ENCODE data around the gene REXO5.

REXO5 gene, protein sequence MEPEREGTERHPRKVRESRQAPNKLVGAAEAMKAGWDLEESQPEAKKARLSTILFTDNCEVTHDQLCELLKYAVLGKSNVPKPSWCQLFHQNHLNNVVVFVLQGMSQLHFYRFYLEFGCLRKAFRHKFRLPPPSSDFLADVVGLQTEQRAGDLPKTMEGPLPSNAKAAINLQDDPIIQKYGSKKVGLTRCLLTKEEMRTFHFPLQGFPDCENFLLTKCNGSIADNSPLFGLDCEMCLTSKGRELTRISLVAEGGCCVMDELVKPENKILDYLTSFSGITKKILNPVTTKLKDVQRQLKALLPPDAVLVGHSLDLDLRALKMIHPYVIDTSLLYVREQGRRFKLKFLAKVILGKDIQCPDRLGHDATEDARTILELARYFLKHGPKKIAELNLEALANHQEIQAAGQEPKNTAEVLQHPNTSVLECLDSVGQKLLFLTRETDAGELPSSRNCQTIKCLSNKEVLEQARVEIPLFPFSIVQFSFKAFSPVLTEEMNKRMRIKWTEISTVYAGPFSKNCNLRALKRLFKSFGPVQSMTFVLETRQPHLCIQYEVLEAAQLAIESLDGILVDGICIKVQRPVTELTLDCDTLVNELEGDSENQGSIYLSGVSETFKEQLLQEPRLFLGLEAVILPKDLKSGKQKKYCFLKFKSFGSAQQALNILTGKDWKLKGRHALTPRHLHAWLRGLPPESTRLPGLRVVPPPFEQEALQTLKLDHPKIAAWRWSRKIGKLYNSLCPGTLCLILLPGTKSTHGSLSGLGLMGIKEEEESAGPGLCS

DNA sequence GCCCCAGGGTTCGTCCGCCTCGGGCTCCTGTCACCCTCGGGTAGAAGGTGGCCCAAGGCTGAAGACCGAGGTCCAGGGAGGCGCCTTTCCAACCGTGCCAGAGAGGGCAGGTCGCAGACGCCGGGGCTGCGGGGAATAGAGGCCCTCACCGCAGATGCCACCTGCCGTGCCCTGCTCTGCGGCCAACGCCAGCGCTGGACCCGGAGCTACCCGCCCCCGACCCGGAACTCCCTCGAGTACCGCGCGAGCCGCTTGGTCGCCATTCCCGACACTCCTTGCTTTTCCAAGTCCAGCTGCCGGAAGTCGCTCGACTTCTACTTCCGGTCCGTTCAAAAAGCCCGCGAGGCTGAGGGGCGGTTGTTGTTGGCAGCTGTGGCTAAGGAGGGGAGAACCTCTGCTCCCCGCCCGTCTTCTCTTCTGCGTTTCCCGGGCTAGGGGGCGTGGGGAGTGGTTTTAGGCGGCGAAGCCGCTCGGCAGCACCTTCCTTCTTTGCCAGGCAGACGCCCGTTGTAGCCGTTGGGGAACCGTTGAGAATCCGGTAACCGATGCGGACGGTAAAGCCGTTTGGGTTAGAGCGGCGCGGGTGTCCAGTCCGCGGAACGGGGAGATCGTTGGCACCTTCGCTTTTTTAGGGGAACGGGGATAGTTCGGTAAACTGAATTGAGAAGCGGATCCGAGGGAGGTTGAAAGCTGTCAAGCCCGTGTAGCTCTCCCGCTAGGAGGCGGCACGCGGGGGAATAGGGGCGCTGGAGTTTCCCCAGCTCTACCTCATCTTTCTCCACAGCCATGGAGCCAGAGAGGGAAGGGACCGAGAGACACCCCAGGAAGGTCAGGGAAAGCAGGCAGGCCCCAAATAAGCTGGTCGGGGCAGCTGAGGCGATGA is at the start of gene REXO5, which contains the start of gene ERI2:
Gene REXO5, plus strand, starts transcription at position 360 of the 883 bp plus-strand sequence. Its CDS starts 427 bp downstream, at position 787.
Gene ERI2, minus strand, starts transcription at position 305 of the 883 bp plus-strand sequence. Its CDS starts 42 bp downstream, at position 263.
- TF ChIP-seq, protein P1, sequence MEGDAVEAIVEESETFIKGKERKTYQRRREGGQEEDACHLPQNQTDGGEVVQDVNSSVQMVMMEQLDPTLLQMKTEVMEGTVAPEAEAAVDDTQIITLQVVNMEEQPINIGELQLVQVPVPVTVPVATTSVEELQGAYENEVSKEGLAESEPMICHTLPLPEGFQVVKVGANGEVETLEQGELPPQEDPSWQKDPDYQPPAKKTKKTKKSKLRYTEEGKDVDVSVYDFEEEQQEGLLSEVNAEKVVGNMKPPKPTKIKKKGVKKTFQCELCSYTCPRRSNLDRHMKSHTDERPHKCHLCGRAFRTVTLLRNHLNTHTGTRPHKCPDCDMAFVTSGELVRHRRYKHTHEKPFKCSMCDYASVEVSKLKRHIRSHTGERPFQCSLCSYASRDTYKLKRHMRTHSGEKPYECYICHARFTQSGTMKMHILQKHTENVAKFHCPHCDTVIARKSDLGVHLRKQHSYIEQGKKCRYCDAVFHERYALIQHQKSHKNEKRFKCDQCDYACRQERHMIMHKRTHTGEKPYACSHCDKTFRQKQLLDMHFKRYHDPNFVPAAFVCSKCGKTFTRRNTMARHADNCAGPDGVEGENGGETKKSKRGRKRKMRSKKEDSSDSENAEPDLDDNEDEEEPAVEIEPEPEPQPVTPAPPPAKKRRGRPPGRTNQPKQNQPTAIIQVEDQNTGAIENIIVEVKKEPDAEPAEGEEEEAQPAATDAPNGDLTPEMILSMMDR (conservative IDR thresholded peaks at IDR 0.05), result peak; percentile 44

DNA sequence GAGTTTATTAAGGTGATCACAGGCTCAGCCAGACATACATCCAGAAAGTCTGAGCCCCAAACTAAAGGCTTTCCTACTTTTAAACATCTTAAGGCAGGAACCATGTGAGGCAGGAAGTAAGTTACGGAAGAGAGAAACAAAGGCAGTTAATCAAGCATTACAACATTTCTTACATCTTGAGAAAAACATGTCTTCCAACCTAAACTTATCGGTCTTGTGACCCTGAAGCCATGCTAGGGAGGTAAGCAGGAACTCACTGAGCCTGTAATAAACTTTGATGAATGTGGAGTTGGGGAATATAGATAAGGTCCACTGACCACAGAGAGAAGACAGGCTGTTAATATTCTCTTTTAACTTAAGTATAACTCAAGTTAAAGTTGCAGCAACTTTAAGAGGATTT is 46.0 kb upstream of the REXO5 start:
- TF ChIP-seq, protein P1 (conservative IDR thresholded peaks at IDR 0.05), result no peak
- H3K27ac ChIP-seq, result no peak overlapping the region

More for the DNA sequence above, at the start of gene REXO5, which contains the start of gene ERI2:
- H3K27ac ChIP-seq, result peak within 1 kb of the TSS; percentile 79

DNA sequence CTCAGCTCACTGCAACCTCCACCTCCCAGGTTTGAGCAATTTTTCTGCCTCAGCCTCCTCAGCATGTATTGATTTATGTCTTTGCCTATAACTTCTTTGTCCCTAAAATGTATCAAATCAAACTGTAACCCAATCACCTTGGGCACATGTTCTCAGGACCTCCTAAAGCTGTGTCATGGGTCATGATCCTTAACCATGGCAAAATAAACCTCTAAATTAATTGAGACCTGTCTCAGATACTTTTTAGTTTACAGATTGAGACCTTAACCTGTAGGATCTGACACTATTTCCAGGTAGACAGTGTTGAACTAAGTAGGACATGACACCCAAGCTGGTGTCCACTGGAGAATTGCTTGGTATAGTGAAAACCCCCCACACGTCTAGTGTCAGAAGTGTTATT is 45.2 kb upstream of the REXO5 start:
- no peak overlapping the region for H3K27ac ChIP-seq
- TF ChIP-seq, protein P1 (conservative IDR thresholded peaks at IDR 0.05), result no peak

DNA sequence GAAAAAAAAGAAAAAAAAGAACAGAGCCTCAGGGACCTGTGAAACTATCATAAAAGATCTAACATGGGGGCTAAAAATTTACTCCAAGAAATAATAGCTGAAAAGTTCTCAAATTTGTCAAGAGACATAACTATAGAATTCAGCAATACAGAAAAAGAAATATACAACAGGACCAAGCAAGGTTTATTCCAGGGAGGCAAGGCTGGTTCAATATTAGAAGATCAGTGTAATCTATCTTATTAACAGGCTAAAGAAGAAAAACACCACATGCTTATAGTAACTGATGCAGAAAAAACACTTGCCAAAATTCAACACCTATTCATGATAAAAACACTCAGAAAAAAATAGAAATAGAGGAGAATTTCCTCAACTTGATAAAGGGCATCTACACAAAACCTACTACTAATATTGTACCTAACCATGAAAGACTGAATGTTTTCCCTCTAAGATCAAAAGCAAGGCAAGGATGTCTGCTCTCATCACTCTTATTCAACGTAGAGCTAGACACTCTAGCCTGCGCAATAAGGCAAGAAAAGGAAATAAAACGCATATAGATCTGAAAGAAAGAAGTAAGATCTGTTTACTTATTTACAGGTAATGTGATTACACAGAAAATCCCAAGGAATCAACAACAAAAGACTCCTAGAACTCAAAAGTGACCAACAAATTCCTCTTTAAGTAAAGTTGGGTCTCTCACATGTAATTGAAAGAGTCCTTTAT is 43.8 kb upstream of the REXO5 start:
- TF ChIP-seq, protein P1 (conservative IDR thresholded peaks at IDR 0.05), result no peak
- peak overlapping the region; percentile 85 for H3K27ac ChIP-seq

DNA sequence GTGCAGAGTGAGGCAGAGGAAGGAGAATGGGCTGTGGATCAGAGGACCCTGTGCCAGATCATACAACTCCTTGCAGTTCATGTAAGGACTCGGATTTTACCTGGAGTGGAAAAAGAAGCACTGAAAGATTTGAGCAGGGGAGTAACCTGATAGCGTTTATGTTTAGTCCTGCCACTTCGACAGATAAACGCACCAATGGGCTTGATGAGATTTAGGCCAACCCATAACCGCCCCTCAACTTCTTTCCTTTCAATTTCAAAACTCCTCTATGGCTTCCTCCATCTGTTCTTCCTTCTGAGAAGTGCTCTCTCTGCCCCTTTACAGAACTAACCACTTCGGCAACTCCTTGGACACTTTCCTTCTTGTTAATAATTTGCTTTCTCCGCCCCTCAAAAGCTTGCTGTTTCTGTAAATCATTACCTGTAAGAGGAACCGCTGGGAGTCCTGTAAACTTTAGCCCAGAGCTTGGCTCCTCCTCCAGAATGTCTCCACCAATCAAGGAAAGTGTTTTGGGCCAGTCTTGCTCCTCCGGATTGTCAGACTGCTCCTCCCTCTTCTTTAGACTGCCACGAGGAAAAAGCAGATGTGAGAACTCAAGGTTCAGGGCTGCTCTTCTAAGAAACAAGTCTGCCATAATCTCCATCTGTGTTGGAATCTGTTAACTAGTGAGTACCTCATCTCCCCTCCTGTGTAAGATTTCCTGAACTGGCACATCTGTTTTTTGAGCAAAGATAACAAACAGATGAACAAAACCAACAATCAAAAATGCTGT is 42.7 kb upstream of the REXO5 start, which contains the start of gene ACSM3:
Gene ACSM3, plus strand, starts transcription at position 554 of the 772 bp plus-strand sequence. CDS start 6,021 bp downstream, outside the sequence.
- TF ChIP-seq, protein P1 (conservative IDR thresholded peaks at IDR 0.05), result no peak
- H3K27ac ChIP-seq, result peak within 1 kb of the TSS; percentile 85

DNA sequence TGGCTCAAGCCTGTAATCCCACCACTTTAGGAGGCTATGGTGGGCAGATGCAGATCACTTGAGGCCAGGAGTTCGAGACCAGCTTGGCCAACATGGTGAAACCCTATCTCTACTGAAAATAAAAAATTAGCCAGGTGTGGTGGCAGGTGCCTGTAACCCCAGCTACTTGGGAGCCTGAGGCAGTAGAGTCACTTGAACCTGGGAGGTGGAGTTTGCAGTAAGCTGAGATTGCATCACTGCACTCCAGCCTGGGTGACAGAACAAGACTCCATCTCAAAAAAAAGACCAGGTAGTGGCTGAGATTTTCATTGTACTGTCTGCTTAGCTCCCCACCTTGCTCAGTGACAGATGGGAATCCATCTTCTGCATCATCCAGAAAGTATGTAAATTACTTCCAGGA is 41.9 kb upstream of the REXO5 start:
- peak overlapping the region; percentile 85 for H3K27ac ChIP-seq
